Measurements from ENCODE around the gene DDX39A.

DDX39A gene

GRCh38 chr19:14361824-14362223, 57.3 kb downstream of the DDX39A start:
- DNase-seq = no peak

Data from effector CD8-positive, alpha-beta T cell (primary cell).